ENCODE measurements around the gene TBC1D7.

DNA sequence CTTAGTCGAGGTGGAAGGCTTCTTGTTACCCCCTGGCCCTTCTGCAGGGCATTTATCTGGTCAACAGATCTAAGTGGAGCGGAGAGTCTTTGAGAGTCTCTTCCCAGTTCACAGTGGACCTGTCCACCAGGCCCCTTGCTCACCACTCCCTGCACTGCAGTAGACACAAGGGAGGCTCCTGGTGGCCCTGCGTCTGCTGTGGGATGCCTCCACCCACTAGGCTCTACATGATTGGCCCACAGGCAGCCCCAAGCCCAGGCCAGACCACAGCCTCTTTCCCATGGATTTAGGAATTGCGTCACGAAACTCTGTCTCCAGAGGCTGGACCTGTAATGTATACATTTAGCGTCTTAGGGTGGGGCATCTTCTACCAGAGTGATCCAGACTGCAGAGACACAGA lies 28.4 kb downstream of the TBC1D7 start:
- TF ChIP-seq POLR2A (IDR thresholded peaks at IDR 0.05; ENCODE audit: low read depth, low read length) = no peak
- TF ChIP-seq POLR2AphosphoS5 (IDR thresholded peaks at IDR 0.05; ENCODE audit: low read depth, low read length) = no peak
- TF ChIP-seq SPI1 (IDR thresholded peaks at IDR 0.05; ENCODE audit: low read depth, low read length) = no peak
- TF ChIP-seq TAF1 (IDR thresholded peaks at IDR 0.05; ENCODE audit: low read depth, low read length) = no peak

Data from GM12891 (cell line).